ENCODE data around the gene FOXP1.

The FOXP1 gene

DNA sequence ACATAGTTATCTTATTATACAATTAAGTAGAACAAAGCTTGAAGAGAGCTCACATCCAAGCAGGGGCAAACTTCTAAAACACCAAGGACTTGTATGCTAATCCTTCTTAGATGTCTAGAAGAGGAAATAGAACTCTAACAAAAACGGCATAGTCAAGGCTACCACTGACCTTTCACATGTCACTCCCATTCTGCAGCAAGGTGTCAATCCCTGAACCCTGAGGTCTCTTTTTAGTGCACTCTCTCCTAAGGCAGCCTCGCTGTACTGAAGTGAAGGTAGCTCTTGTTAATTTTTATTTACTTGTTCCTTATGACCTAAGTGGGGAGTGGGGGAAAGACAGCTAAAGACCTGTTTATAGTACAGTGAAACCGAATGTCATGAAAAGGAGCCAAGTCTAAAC lies 506.5 kb downstream of the FOXP1 start:
- no peak for DNase-seq (ENCODE audit: low read depth in 2 of 2)

DNA sequence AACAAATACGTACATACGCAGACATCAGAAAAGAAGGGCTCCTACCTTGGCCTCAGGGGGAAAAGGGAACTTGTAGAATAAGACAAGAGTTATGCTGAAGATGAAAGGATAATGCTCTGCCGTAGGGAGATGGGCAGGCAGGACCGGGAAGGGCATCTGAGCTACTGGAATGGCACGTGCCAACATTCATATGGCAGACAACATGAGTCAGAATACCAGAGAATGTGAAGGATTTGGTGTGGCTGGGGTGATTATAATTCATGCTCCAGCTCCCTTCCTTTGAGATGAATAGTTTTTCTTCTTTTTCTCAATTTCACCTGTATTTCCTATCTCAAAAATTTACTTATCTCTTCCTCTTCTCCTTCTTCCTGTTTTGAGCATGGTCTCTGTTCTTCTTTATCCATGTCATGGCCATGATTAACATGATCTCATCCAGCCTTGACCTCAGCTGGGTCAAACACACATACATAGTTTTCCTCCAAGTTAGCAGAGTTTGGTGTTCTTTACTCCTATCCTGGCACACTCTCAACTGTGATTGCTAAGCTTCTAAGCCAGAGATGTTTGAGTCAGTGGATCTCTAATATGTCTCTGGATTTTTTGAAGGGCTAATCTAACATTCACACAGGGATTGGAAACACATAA lies 507.0 kb downstream of the FOXP1 start:
- no peak for DNase-seq (ENCODE audit: low read depth in 2 of 2)

DNA sequence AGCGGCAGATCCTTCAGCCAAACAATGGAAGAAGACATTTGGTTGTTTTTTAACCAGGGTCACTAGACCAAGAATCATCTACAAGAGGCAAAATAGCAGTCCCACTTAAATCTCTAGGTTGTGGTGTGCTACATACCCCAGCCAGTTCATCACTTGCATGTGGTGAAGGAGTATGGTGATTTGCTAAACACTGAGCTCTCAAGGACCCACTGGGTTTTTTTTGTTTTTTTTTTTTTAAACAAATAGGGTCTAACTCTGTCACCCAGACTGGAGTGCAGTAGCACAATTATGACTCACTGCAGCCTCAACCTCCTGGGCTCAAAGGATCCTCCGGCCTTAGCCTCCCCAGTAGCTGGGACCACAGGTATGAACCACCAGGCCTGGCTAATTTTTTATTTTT lies 508.0 kb downstream of the FOXP1 start:
- no peak for DNase-seq (ENCODE audit: low read depth in 2 of 2)

DNA sequence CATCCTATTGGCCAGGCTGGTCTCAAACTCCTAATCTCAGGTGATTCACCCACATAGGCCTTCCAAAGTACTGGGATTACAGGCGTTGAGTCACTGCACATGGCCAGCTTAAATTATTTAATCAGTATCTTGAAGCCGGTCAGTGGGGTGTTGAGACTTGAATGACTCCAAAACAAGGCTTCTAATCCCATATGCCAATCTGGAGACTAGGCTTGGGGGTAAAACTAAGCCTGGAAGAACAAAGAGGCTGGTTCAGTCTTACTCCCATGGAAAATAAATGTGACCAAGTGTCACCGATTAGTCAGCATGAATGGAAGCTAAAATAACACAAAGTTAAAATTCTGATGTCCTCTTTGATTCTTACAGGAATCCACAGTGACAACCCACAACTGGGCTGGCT lies 509.1 kb downstream of the FOXP1 start:
- no peak for DNase-seq (ENCODE audit: low read depth in 2 of 2)

DNA sequence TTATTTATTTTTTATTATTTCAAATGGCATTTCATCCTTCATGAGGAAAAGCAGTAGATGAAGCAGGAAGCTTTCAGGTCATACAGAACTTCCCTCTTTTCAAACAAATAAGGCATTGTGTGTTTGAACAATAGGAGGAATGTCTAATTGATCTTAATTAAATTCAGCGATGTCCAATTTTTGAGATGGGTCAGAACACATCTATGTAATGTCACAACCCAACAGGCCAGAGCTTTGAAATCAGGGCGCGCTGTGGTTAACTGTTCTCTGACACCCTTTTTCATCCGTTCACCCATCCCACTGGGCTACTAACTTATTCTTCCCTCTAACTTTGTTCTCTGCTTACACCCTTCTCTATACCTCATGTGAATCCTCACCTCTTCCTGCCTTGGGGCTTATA lies 510.5 kb downstream of the FOXP1 start:
- DNase-seq (ENCODE audit: low read depth in 2 of 2), result no peak

DNA sequence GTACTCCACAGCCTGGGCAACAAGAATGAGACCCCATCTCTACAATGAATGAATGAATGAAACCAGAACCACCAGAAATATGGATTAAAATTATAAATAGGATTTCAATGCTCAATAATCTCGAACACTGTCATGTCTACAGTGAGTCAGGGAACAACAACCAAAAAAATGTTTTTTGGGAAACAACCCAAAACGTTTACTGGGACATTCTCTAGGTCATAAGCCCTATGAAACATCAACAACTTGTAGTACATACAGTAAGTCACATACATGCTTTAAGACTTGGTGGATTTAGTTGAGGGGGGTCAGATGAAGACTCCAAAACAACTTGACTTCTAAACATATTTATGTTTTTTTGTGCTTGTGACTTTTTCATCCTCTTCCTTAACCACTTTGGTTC lies 511.2 kb downstream of the FOXP1 start:
- DNase-seq (ENCODE audit: low read depth in 2 of 2), result no peak

DNA sequence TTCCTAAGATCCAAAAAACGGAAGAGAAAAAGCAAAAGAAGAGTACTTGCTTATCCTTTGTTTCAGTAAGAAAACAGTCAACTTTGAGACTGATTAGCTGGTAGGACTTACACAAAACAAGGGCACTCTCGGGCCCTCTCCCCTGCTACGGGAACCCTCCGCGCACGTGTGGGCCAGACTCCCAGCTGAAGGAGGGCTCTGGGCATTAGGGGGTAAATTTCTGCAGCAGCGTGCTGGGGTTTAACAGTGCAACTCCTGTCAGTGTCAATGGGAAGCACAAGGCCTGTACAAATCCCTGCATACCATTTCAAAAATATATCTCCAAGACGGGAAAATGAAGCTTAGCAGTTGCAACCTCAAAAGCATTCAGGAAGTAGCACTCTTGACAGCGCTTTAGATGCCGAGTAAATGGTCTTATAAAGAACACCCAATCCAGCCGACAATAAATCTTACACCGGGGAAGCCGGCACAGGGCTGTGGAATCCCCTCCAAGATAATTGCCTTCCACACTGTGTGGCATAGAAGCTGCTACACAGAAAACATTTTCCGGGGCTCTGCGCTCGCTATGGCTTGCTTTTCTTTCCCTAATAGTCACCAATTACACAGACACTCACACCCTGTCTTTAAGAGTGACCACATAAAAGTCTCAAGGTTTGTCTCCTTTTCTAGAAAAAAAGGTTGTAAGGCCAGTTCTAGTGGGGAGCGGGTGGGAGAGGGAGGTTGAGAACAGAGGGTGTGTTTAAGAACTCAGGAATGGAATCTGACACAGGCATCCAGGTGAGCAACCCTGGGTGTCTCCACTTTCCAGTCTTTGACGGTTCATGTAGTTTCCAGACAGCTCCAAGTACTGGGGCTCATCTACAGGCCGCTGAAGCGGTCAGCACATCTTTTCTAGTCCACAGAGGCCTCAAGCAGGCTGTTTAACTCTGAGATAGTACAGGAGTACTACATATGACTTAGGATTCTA lies 512.7 kb downstream of the FOXP1 start:
- no peak for DNase-seq (ENCODE audit: low read depth in 2 of 2)

DNA sequence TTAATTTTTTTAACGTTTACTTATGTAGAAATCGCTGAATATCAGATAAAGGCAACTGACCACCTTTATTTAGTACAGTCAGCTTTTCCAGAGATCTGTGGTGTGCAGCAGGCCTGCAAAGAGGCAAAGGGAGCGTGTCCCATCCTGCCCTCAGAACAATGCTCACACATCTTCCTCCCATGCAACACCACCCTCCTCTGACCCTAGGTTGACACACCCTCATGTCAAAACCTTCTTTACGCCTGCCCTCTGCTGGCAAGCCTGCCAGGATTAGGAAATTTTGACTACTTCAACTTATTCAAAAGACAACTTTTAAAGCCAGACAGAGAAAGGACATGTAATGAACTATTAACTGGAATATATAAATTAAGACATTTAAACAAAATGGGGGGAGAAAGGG lies 513.7 kb downstream of the FOXP1 start:
- peak in 1 of 2 donors; percentile 48 for DNase-seq (ENCODE audit: low read depth in 2 of 2)

DNA sequence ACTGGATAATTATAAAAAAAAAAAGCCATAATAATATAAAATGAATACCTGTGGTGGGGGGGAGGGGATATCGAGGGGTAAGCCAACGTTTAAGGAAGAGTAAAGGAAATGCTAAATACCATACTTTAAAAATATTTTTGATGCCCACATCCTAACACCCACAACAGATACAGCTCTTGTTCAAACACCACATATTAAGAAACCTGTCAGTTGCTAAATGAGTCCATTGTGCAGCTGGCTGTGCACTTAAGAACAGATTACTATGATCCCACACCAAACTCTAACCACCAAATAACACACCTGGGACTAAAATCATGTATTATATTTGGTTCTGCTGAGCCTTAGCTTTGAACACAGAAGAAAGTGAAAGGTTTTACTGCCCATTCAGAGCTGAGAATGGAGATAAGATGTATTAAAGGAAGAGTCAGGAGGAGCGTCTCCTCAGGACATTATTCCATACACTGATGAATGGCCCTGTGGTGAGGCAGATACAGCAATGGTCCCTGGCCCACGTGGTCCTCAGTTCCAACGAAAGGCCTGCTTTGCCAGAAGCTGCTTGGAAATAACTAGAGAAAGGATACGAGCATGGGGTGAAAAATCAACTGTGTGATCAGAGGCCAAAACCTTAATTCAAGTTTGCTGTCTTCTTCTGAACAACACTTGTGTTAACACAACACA lies 515.4 kb downstream of the FOXP1 start:
- DNase-seq (ENCODE audit: low read depth in 2 of 2), result no peak

DNA sequence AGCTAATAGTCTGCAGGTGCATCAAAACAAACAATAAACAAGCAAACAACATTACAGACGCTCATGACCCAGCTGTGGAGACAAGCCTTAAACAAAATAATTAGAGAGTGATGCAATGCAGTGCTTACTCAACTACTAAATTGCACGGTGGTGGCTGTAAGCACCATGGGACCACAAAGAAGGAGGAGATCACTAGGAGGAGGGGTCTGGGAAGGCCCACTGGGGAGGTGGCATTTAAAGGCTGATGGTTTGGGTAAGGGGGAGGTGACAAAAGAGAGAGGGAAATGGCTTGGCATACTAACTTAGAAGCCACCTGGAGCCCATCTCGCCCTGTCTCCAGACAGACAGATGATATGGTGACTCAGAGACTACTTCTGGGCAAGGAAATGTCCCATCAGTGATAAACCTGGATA lies 516.7 kb downstream of the FOXP1 start:
- DNase-seq (ENCODE audit: low read depth in 2 of 2), result peak in 1 of 2 donors; percentile 25

DNA sequence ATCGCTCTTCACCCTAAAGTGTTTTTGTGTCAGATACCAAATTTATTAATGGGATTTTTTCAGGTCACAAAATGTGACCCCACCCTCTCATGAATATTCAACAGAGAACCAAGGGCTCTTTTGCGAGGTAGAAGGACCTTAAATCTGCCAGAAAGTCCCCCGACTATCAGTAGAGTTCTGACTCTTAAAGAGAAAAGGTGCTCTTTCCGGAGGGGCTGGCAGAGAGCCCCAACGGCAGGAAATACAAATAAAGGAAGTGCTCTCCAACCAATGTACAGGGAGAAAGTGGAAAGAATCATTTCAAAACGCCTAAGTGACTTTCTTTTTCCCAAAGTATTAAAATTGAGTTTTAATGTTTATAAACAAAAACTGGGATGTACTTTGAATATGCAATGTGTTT lies 517.2 kb downstream of the FOXP1 start:
- DNase-seq (ENCODE audit: low read depth in 2 of 2), result no peak

DNA sequence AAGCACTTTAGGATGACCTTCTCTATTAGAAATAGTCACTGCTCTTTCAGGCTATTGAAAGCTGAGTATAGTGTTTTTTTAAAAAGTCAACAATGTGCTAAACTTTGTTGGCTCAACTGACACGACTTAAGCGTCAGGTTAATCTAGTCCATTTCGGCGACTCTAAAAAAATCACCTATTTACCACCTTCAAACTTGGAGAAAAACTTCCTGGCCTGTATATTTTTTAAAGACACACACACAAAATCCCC lies 517.8 kb downstream of the FOXP1 start:
- DNase-seq (ENCODE audit: low read depth in 2 of 2), result no peak

DNA sequence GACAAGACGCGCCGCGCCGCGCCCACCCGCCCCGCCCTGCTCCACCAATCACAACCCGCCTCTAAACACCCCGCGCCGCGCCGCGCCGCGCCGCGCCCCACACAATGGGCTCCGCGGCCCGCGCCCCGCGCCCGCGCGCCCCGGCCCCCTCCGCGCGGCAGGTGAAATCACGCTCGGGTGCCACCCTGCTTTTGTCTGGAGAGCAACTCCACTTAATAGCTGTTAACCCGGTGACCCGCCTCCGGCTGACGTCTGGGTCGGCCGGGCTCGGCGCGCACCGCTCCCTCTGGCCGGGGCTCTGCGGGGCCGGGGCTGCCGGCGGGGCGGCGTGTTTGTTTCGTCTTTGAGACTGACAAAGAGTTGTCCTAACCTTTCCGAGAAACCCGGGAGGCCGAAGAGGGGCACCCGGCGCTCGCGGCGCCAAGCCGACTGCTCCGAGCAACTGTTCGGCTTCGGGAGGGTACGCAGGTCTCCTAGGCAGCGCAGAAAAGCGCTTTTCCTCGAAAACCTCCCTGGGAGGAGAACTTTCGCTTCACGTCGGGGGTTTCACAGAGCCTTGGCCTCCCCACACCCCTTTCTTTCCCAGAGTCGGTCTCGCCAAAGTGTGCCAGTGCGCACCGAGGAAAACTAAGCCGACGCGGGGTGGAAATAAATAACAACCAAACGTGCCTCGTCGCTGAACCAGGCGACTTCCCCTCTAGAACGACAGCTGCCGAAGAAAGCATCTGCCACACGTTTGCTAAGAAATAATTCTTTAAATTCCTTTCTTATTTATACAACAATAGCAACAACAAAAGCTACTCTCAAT lies 518.4 kb downstream of the FOXP1 start:
- peak in 1 of 2 donors; percentile 40 for DNase-seq (ENCODE audit: low read depth in 2 of 2)

DNA sequence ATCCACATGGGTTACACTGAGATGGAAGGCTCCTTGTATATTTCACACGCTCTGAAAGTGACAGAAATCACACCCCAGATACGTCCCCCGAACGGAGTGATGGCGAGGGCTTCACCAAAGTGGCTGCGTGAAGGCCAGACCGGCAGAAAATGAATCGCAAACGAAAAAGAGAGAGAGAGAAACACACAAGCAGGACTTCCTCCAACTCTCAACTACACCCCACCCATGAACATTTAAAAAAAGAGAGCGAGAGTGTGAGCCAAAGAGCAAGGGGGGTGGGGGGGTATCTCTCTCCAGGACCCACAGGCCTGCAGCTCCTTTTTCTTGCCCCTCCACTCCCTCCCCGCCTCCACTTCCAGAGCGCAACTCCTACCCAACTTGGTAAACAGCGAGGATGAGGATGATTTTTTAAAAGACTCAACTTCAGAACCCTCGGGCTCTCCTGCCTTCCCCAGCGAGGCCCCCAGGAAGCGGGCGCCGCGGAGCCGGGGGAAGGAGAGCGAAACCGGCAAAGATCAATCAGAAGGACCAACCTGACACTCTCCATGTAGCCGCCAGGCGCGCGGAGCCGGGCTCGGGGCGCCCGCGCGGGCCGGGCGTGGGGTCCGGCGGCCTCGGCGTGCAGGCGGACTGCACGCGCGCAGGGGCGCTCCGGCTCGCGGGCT lies 519.1 kb downstream of the FOXP1 start:
- DNase-seq (ENCODE audit: low read depth in 2 of 2), result peak; percentile 35 to 40

DNA sequence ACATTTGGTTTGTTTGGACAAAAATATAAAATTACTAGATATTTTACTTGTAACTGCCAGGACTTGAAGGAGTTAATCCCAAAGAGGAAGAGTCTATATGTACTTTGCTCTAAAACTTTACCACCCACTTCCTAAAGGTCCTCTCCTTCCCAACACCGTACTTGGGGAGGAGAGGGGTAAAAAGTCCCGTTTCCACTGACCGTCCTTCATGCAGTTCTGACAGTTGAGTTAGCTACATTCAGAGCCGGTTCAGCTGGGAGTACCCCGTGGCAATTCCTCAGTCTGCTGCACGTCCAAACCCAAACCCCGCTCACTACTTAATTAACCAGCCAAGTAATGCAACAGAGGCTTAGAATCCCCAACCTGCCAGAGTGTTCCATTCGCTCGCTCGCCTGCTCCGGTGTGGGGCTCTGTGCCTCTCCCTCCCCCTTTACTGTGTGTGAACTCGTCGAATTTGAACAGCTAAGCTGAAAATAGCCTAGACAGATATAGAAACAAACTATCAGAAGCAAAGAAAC lies 519.7 kb downstream of the FOXP1 start:
- peak in 1 of 2 donors; percentile 19 for DNase-seq (ENCODE audit: low read depth in 2 of 2)

DNA sequence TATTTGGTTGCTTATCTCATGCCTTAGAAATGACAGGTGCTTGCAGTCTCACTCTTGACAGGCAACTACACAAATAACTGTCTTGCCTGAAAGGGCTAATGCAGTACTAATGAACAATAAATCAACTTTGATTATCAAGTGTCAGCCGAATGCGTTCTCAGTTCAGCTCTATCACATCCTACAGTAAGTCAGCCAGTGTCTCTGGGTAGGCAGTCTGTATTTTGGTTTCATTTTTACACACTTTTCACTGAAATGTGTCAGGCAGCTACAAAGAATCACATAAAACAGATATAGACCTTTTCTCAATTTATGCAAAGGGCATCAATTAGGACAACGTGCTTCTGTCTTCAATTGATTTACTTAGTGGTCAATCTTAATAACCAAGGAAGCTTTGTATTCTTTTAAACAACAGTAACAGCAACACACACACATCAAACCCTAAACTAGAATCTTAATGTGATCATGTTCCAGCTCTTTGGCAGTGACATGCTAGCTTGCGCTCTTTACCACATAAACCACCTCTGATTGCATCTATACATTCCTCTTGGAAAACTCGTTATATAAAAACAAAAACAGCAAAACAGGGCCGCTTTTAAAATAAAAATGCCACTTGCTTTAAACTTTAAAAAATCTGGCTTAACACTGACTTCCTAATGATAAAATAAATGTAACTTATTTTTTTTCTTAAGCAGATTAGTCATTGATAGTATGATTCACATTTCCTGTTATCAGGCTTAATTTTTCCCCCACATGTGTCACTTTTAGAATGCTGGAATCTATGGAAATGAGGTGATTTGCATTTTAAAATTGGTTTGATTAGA lies 520.4 kb downstream of the FOXP1 start:
- no peak for DNase-seq (ENCODE audit: low read depth in 2 of 2)

DNA sequence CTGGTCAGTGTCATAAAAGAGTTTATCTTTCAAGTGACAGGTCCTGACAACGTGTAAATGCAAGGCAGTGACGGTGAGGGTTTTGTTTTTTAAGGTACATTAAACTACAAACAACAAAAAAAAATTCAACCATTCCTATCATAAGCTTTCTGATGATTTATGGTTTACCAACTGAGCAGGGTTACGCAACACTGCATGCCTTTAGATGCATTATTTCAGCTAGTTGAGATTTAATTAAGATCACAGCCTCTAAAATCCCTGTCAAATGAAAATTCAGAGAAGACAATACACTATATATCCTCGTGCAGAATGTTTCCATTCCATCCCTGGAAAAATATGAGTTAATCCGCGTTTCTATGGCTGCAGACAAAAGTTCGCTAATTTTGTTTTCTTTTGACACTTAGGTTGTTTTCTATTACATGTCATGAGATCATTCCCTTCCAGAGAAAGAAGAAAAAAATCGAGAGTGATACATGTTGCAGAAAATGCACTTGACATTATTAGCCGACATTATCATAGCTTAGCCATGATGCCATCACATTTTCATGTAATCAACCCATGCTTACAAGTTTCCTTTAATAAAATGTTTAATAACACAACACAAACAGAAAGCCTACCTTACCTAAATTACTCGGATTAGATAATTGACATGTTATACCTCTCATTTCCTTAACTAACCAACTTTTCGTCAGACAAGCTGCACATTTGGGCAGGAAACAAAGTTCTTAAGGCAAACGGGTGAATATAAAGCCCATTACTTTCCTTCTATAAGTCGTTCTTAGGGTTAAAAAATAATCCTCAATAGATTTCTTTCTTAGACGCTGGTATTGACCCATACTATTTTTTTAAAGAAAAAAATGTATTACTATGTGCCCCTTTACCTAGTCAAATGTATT lies 521.2 kb downstream of the FOXP1 start:
- no peak for DNase-seq (ENCODE audit: low read depth in 2 of 2)

DNA sequence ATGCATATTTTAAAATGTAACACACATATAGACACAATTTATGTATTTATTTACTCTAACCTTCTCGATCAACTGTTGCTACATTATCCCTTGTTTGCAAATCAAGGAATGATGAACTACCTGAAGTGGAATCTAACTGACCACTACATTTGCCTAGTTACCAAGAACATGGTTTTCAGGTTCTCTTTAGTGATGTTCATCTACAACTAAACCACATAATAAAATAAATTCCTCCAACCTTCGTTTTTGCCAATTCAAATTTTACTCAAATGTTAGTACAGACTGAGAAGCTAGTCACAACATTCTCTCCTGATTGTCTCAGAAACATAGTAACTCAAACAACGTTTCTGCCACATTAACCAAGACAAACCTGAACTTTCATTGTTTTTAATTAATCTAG lies 521.9 kb downstream of the FOXP1 start:
- no peak for DNase-seq (ENCODE audit: low read depth in 2 of 2)

DNA sequence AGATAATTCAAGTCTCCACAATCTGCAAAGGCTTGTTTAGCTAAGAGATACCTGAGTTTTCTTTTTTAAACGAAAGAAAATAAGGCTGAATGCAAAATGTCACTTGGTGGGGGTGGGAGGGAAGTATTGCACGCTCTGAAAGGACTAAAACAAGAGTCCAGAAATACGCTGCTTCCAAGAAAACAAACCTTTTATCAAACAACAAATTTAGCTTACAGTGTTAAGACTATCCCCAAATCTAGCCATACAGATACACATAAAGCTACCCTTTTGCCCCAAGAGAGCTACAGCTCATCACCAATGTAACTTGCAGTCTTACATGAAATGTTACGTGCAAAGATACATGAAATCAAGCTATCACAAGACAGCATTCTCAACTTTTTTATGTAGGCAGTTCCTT lies 522.5 kb downstream of the FOXP1 start:
- DNase-seq (ENCODE audit: low read depth in 2 of 2), result no peak

Measured in stimulated activated CD8-positive, alpha-beta memory T cell treated with anti-CD3 and anti-CD28 coated beads, Interleukin-2, amount 100 ng/mL, for 48 hours (primary cell).